HG03280 (cell line): Measurements from ENCODE around the gene EPHA1.

ENCODE experiments used
- ATAC-seq: cut with Tn5 transposase; IDR thresholded peaks from one replicate; pipeline ENCODE4 v1.9.1; 2021; ENCODE audit warnings: mild to moderate bottlenecking, moderate library complexity; ENCODE audit not compliant: unreplicated experiment

Gene EPHA1

GRCh38 chr7:143408686-143409561 lies at the start of gene EPHA1:
EPHA1 (minus strand) TSS chr7:143408856; CDS start chr7:143408805, 51 bp downstream.
- no peak for ATAC-seq

GRCh38 chr7:143458263-143458662 lies 49.6 kb upstream of the EPHA1 start:
- no peak for ATAC-seq

GRCh38 chr7:143456992-143457793 lies 48.5 kb upstream of the EPHA1 start:
- ATAC-seq, result no peak

GRCh38 chr7:143455942-143456341 lies 47.3 kb upstream of the EPHA1 start:
- ATAC-seq, result no peak

- ATAC-seq, result no peak
Observed at GRCh38 chr7:143455491-143455890, 46.8 kb upstream of the EPHA1 start.

- ATAC-seq, result no peak
Observed at GRCh38 chr7:143454091-143454680, 45.5 kb upstream of the EPHA1 start.

GRCh38 chr7:143452495-143452894 lies 43.8 kb upstream of the EPHA1 start:
- no peak for ATAC-seq

GRCh38 chr7:143451746-143452145 lies 43.1 kb upstream of the EPHA1 start:
- ATAC-seq, result no peak

GRCh38 chr7:143451122-143451521 lies 42.5 kb upstream of the EPHA1 start:
- no peak for ATAC-seq

GRCh38 chr7:143449793-143450192 lies 41.1 kb upstream of the EPHA1 start:
- ATAC-seq, result no peak

- ATAC-seq, result no peak
Observed at GRCh38 chr7:143448429-143448828, 39.8 kb upstream of the EPHA1 start.

GRCh38 chr7:143447466-143447865 lies 38.8 kb upstream of the EPHA1 start:
- ATAC-seq, result no peak

- ATAC-seq, result no peak
Observed at GRCh38 chr7:143444785-143445184, 36.1 kb upstream of the EPHA1 start.

GRCh38 chr7:143444063-143444782 lies 35.6 kb upstream of the EPHA1 start:
- no peak for ATAC-seq

- ATAC-seq, result no peak
Observed at GRCh38 chr7:143443153-143443552, 34.5 kb upstream of the EPHA1 start, which contains the start of gene TAS2R60. TAS2R60 (plus strand) TSS chr7:143443453; CDS start chr7:143443453, 0 bp downstream.

- ATAC-seq, result no peak
Observed at GRCh38 chr7:143439866-143440265, 31.2 kb upstream of the EPHA1 start.

GRCh38 chr7:143437578-143437977 lies 28.9 kb upstream of the EPHA1 start:
- ATAC-seq, result no peak

- peak; percentile 77 for ATAC-seq
Observed at GRCh38 chr7:143436325-143436946, 27.8 kb upstream of the EPHA1 start.

- no peak for ATAC-seq
Observed at GRCh38 chr7:143435266-143435665, 26.6 kb upstream of the EPHA1 start.

GRCh38 chr7:143434660-143435059 lies 26.0 kb upstream of the EPHA1 start:
- no peak for ATAC-seq
